GM19240 (cell line): Measurements from ENCODE around the gene MAGI1.

Experiments used
- DNase-seq: peaks from one replicate; pipeline ENCODE4 v3.0.0; 2011; ENCODE audit warnings: low spot score; ENCODE audit not compliant: insufficient read length

MAGI1 gene

DNA sequence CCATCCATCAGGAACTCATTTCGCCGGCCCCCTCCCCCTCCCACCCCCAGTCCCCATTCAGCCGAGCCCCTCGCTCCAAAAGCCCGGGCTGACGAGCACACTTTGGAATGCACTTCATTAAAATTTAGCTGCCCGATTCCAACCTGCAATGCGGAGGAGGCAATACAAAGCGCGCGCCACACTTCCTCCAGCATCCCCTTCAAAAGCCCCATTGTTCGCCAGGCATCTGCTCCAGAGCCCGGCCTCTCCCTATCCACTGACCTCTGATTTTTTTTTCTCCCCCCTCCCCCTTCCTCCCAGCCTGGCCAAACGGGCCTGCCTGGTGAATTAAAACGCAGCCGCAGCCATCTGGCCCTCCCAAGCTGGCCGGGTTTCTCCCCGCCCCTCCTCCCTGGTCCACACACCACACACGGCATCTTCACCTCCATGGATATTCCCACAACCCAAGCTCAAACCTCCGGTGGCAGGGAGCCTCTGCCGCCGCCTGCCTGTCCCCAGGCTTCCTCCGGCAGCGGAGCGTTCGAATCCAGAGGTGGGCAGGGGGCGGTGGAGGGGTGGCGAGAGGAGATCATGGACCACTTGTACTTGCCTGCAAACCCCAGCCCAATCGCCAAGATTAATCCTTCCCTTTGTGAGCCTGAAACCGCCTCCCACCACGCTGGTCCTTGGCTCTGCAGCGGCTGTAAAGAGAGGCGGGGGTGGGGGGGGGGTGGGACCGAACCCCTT is 441.3 kb downstream of the MAGI1 start:
- DNase-seq, result no peak

GRCh38 chr3:65596571-65597225 is 442.0 kb downstream of the MAGI1 start:
- no peak for DNase-seq

- DNase-seq, result no peak
Measured at GRCh38 chr3:65596029-65596300, 442.8 kb downstream of the MAGI1 start.

- no peak for DNase-seq
Measured at GRCh38 chr3:65595222-65596028, 443.3 kb downstream of the MAGI1 start.

GRCh38 chr3:65593780-65594752 is 444.7 kb downstream of the MAGI1 start:
- no peak for DNase-seq

- no peak for DNase-seq
Measured at GRCh38 chr3:65591313-65591712, 447.4 kb downstream of the MAGI1 start.

DNA sequence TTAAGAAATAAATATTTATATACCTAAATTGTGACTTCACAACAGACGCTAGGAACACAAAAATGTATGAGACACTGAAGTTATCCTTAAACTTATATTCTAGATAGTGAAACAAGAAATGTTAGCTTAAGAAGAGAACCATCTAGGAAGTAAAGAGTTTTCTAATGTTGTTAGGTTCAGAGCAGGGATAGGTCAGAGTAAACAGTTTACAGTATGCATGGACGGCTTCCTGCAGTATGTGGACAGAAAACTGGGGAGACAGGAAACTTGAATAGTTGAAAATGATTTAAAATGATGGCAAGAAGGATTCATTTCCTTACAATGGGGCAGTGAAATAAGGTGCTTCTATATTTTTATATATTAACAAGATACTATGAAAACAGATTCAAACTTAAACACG is 449.8 kb downstream of the MAGI1 start:
- no peak for DNase-seq

- DNase-seq, result no peak
Measured at GRCh38 chr3:65587650-65588439, 450.9 kb downstream of the MAGI1 start.

DNA sequence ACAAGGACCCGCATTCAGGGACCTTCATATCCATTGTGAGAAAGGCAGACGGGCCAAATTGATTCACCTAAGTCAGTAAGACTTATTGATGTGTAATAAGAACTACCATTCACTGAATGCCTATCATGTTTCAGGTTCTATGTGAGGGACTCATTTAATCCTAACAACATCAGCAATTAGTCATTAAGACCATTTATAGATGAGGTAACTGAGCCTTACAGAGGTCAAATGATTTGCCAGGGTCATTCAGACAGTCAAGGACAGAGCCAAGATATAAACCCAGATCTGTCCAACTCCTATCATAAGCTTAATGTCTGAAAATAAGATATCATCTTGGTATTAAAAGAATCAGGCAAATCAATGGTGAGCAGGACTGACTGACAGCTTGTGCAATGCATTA is 453.8 kb downstream of the MAGI1 start:
- no peak for DNase-seq

- no peak for DNase-seq
Measured at GRCh38 chr3:65584002-65584401, 454.7 kb downstream of the MAGI1 start.

DNA sequence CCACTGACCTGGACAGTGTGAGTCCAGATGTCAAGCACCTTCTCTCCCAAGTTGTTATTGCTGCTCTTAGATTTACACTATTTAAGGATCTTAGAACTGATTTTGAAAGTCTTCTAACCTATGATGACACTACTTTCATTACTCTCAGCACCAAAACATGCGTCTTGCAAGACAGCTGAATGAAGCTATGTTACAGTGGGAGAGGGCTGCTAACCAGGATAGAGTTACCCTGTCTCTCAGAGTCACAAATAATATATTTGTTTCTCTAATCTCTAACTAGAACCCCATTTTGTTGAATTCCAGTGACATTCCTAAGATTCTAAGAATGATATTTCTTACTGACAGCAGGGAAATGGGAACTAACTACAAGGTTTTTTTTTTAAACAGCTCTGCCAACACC is 455.5 kb downstream of the MAGI1 start:
- no peak for DNase-seq

GRCh38 chr3:65582012-65582717 is 456.6 kb downstream of the MAGI1 start:
- no peak for DNase-seq

DNA sequence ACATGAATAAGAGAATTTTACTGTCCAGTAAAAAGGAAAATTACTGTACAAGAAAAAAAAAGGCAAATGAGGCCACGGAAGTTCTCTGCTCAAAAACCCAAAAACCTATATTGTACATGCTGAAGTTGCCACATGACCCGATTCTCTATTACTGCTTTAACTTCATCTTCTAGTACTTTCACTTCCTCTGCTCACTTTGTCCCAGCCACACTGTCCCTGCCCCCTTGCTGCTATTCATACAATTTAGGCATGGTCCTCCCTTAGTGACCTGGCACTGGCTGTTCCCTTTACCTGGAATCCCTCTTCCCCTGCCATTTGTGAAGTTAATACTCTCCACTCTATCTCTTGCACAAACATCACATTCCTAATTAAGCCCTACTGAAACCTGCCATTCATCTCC is 457.4 kb downstream of the MAGI1 start:
- DNase-seq, result no peak

- no peak for DNase-seq
Measured at GRCh38 chr3:65578861-65579260, 459.9 kb downstream of the MAGI1 start.

DNA sequence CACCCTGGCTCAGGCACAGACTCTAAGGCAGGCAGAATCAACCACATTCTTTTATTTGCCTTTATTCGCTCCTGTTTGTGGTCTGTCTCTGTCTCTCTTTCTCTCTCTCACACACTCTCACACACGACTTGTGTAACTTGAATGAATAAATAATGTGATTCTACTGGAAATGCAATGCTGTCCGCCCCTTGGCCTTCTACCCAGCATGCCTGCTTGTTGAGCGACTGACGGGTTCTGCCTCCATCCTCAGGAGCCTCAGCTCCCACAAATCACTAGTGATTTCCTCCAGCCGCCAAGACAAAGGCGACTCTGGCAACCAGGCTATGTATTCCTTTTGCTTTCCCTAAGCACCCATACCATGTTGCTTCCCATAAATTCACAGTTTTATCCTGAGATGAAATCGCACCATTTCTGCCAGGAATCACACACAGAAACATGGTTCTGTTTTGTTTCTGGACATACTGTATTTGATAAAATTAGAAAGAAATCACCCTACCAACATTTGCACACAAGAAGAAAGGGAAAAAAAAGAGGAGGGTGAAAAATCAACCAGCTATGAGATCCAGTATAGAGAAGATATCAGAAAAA is 460.8 kb downstream of the MAGI1 start:
- DNase-seq, result no peak

DNA sequence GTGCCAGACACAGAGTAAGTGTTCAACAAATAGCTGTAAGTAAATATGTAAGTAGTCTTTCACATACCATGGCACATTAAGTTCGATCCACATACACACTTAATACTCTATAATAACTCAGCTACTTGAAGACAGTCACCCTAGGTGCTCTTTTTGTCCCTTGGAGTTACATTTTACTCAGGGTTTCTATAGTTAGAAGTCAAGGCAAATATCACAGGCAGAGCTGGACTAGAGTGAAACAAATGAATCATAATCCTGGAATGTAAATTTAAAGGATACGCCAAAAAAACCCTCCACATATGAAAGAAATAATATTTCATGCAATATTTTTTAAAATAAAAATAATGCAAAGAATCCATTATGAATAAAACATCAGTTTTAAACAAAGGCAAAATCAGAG is 461.8 kb downstream of the MAGI1 start:
- DNase-seq, result no peak

- DNase-seq, result no peak
Measured at GRCh38 chr3:65576228-65576627, 462.5 kb downstream of the MAGI1 start.

DNA sequence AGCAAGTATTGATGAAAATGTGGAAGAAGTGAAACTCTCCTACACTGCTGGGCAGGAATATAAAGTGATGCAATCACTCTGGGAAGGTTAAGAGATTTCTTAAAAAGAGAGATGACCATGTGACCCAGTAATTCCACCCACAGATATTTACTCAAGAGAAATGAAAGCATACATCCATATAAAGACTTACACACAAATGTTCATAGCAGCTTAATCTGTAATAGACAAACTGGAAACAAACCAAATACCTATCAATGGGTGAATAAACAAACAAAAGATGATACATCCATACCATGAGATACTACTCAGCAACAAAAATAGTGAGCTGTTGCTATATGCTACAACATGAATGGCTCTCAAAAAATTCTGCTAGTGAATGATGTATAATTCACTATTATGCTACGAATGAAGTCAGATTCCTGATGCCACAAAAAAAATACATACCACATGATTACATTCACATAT is 463.3 kb downstream of the MAGI1 start:
- no peak for DNase-seq

DNA sequence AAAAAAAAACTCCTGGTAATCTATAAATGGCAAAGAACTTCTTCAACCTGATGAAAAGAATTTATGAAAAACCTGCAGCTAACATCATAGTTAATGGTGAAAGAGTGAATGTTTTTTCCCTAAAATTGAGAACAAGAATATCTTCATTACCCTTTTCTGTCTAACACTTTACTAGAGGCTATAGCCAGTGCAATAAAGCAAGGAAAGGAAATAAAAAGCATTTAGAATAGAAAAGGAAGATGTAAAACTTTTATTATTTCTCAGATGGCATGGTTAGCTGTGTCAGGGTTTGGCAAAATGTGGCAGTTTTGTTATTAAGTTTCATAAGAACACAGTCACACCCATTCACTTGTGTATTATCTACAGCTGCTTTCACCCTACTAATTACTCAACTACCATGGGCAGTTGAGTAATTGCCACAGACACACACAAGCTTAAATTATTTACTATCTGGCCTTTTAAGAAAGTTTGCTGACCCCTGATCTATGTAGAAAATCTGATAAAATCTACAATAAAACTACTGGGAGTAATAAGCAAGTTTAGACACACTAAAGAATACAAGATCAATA is 465.1 kb downstream of the MAGI1 start:
- DNase-seq, result no peak
